GM23338 (cell line): ENCODE data around the gene PHACTR1. TPM values are rescaled to one million over a fixed set of nuclear protein-coding genes. Genes with fewer than 3 reads are reported as not detected.

Experiments
- ATAC-seq: fragments of 200-7000 bp; cut with Tn5 transposase; 3 replicates; pipeline ENCODE4 v1.9.1; 2020
- DNase-seq: peaks from one replicate; pipeline ENCODE4 v3.0.0-alpha.2; 2015; ENCODE audit warnings: low spot score
- H2AFZ ChIP-seq: fragments of 200-600 bp; sonication (generic); 2 replicates; pipeline ENCODE4 v1.8.0; 2016; ENCODE audit warnings: antibody characterized with exemption, mild to moderate bottlenecking, moderate library complexity
- H3F3A ChIP-seq: fragments of 200-600 bp; sonication (generic); replicated peaks from 2 replicates; pipeline ENCODE4 v1.8.0; 2017; ENCODE audit warnings: antibody characterized with exemption, mixed run types, low read depth
- H3K27ac ChIP-seq: fragments of 200-600 bp; sonication (generic); 2 replicates; pipeline ENCODE4 v1.6.1; 2016; ENCODE audit warnings: low read depth
- H3K27me3 ChIP-seq: fragments of 200-600 bp; sonication (generic); 2 replicates; pipeline ENCODE4 v1.8.0; 2016; ENCODE audit warnings: mild to moderate bottlenecking, mixed run types, moderate library complexity; ENCODE audit not compliant: insufficient read depth
- H3K36me3 ChIP-seq: fragments of 200-600 bp; sonication (generic); 2 replicates; pipeline ENCODE4 v1.8.0; 2016; ENCODE audit warnings: mild to moderate bottlenecking; ENCODE audit not compliant: insufficient read depth
- H3K4me1 ChIP-seq: fragments of 200-600 bp; sonication (generic); 2 replicates; pipeline ENCODE4 v1.8.0; 2016; ENCODE audit warnings: mild to moderate bottlenecking, moderate library complexity; ENCODE audit not compliant: insufficient read depth
- H3K4me2 ChIP-seq: fragments of 200-600 bp; sonication (generic); 2 replicates; pipeline ENCODE4 v1.7.1; 2017; ENCODE audit warnings: mixed run types
- H3K4me3 ChIP-seq: fragments of 200-600 bp; sonication (generic); 2 replicates; pipeline ENCODE4 v1.6.1; 2016; ENCODE audit warnings: mixed run types
- H3K79me2 ChIP-seq: fragments of 200-600 bp; sonication (generic); replicated peaks from 2 replicates; pipeline ENCODE4 v1.8.0; 2017; ENCODE audit warnings: mild to moderate bottlenecking; ENCODE audit not compliant: insufficient read depth
- H3K9me2 ChIP-seq: fragments of 200-600 bp; sonication (generic); 2 replicates; pipeline ENCODE4 v1.8.0; 2017; ENCODE audit not compliant: insufficient read depth
- H4K20me1 ChIP-seq: fragments of 200-600 bp; sonication (generic); replicated peaks from 2 replicates; pipeline ENCODE4 v1.8.0; 2017; ENCODE audit warnings: mild to moderate bottlenecking; ENCODE audit not compliant: insufficient read depth
- H3K27ac Mint-ChIP-seq: 2 replicates; pipeline ENCODE4 v1.8.0; 2020; ENCODE audit warnings: inconsistent platforms, mild to moderate bottlenecking, moderate library complexity, mixed read lengths
- H3K27me3 Mint-ChIP-seq: 3 replicates; pipeline ENCODE4 v1.8.0; 2022; ENCODE audit warnings: low read depth, mild to moderate bottlenecking, moderate library complexity, mixed read lengths, inconsistent platforms; ENCODE audit not compliant: insufficient read depth, poor library complexity
- H3K36me3 Mint-ChIP-seq: 3 replicates; pipeline ENCODE4 v1.8.0; 2021; ENCODE audit warnings: low read depth, mild to moderate bottlenecking, inconsistent platforms, moderate library complexity, mixed read lengths
- H3K4me1 Mint-ChIP-seq: 3 replicates; pipeline ENCODE4 v1.8.0; 2020; ENCODE audit warnings: mild to moderate bottlenecking, inconsistent platforms, mixed read lengths
- H3K4me3 Mint-ChIP-seq: 3 replicates; pipeline ENCODE4 v1.8.0; 2021; ENCODE audit warnings: moderate library complexity, mild to moderate bottlenecking, inconsistent platforms, mixed read lengths
- H3K9me3 Mint-ChIP-seq: 3 replicates; pipeline ENCODE4 v1.8.0; 2020; ENCODE audit warnings: moderate library complexity, mild to moderate bottlenecking, inconsistent platforms, mixed read lengths
- CREB1 ChIP-seq: fragments of 250-450 bp; sonication (Bioruptor Pico); IDR thresholded peaks from 2 replicates; pipeline ENCODE4 v1.5.0; 2020; ENCODE audit warnings: low read depth, mild to moderate bottlenecking, moderate library complexity
- EZH2 ChIP-seq: fragments of 200-600 bp; sonication (generic); IDR thresholded peaks from one replicate; pipeline ENCODE4 v1.8.0; 2017; ENCODE audit warnings: antibody characterized with exemption, mild to moderate bottlenecking, low read depth; ENCODE audit not compliant: unreplicated experiment
- EZH2phosphoT487 ChIP-seq: fragments of 200-600 bp; sonication (generic); IDR thresholded peaks from one replicate; pipeline ENCODE4 v1.8.1; 2018; ENCODE audit warnings: antibody characterized with exemption; ENCODE audit not compliant: unreplicated experiment
- JUNB ChIP-seq: IDR thresholded peaks from one replicate; pipeline ENCODE4 v1.6.1; 2016; ENCODE audit warnings: antibody characterized with exemption; ENCODE audit not compliant: unreplicated experiment
- NANOG ChIP-seq: IDR thresholded peaks from 2 replicates; pipeline ENCODE4 v1.6.1; 2016; ENCODE audit warnings: antibody characterized with exemption, borderline replicate concordance
- POLR2AphosphoS5 ChIP-seq: IDR thresholded peaks from 2 replicates; pipeline ENCODE4 v1.6.1; 2016; ENCODE audit warnings: antibody characterized with exemption, low read depth
- ZNF114 ChIP-seq: fragments of 250-450 bp; sonication (Bioruptor Pico); IDR thresholded peaks from 2 replicates; pipeline ENCODE4 v1.5.0; 2020; ENCODE audit warnings: mild to moderate bottlenecking, moderate library complexity
- polyA plus RNA-seq: library from polyadenylated mRNA; unstranded; fragments of >200 nt; fragmentation: Nextera tagmentation; extraction: Ambion mirVana; gene quantifications from 2 replicates; pipeline ENCODE4 v1.2.1, GENCODE V29; 2016
- total RNA-seq: library from RNA; depleted of rRNA; stranded (reverse); fragments of >200 nt; shearing (Covaris generic); gene quantifications from 2 replicates; pipeline ENCODE4 v1.2.3, GENCODE V29; 2014
- TF ChIP-seq, protein P1 (sequence below), 2 experiments: fragments of 200-600 bp in 1 of 2; sonication (generic) in 1 of 2; conservative IDR thresholded peaks; 2 replicates each; pipeline versions ENCODE4 v1.5.1 to v1.6.1; 2016 to 2017; ENCODE audit warnings: antibody characterized with exemption in 2 of 2, low read depth in 2 of 2, mild to moderate bottlenecking in 2 of 2, moderate library complexity in 1 of 2
- TF ChIP-seq, protein P2 (sequence below): IDR thresholded peaks from one replicate; pipeline ENCODE4 v1.6.1; 2018; ENCODE audit warnings: antibody characterized with exemption; ENCODE audit not compliant: unreplicated experiment
- TF ChIP-seq, protein P3 (sequence below): IDR thresholded peaks from 2 replicates; pipeline ENCODE4 v1.6.1; 2016; ENCODE audit warnings: antibody characterized with exemption

PHACTR1 gene
- total and polyA plus RNA-seq, 2 experiments from 2014 or later = 5.9 to 19.3 TPM

DNA sequence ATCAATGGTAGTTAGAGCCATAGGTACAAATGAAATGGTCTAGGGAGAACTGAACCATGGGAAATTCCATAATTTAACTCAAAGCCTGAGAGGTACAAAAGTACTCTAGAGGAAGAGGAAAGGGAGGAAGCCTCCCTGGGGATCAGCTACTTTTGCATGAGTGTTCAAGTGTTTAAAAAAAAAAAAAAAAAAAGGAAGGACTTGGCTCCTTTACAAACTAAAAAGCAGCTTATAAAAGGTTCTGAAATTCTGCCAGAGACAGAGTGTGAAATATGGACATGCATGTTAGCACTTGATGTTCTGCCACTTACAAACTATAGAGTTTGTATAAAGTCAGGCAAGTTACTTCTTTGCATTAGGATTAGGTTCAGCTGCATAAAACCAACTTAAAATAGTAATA, 321.7 kb downstream of the PHACTR1 start:
- Histone ChIP-seq H4K20me1 (no peaks in the 10 kb centered on the region), H3K27me3 (no peaks in the 10 kb centered on the region), H3K4me1 (no peaks in the 10 kb centered on the region), H3K9me2 (0 out of 2 replicates have a peak, but pooled peaks cover 3% of the 10 kb centered on the region), H3K4me3 (no peak overlapping the region), H2AFZ (no peak overlapping the region), H3F3A (no peaks in the 10 kb centered on the region), H3K27ac (no peak overlapping the region), H3K4me2 (no peak overlapping the region), H3K79me2 (no peaks in the 10 kb centered on the region), H3K36me3 (no peaks in the 10 kb centered on the region)
- Mint-ChIP-seq H3K36me3 (no peaks in the 10 kb centered on the region), H3K9me3 (no peaks in the 10 kb centered on the region), H3K4me3 (no peak overlapping the region), H3K27me3 (peaks cover 1% of the 10 kb centered on the region), H3K4me1 (peaks cover 3% of the 10 kb centered on the region; the same call in 2 of the 3 replicates), H3K27ac (no peak overlapping the region)
- ATAC-seq = no peak
- TF ChIP-seq, protein P1, sequence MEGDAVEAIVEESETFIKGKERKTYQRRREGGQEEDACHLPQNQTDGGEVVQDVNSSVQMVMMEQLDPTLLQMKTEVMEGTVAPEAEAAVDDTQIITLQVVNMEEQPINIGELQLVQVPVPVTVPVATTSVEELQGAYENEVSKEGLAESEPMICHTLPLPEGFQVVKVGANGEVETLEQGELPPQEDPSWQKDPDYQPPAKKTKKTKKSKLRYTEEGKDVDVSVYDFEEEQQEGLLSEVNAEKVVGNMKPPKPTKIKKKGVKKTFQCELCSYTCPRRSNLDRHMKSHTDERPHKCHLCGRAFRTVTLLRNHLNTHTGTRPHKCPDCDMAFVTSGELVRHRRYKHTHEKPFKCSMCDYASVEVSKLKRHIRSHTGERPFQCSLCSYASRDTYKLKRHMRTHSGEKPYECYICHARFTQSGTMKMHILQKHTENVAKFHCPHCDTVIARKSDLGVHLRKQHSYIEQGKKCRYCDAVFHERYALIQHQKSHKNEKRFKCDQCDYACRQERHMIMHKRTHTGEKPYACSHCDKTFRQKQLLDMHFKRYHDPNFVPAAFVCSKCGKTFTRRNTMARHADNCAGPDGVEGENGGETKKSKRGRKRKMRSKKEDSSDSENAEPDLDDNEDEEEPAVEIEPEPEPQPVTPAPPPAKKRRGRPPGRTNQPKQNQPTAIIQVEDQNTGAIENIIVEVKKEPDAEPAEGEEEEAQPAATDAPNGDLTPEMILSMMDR (conservative IDR thresholded peaks at IDR 0.05; ENCODE audit: low read depth in 2 of 2) = no peak
- TF ChIP-seq JUNB (no peak), NANOG (no peak), EZH2phosphoT487 (no peak), POLR2AphosphoS5 (no peak), ZNF114 (CRISPR knock-in tag) (no peak), CREB1 (no peak), EZH2 (no peak)
- TF ChIP-seq, protein P2, sequence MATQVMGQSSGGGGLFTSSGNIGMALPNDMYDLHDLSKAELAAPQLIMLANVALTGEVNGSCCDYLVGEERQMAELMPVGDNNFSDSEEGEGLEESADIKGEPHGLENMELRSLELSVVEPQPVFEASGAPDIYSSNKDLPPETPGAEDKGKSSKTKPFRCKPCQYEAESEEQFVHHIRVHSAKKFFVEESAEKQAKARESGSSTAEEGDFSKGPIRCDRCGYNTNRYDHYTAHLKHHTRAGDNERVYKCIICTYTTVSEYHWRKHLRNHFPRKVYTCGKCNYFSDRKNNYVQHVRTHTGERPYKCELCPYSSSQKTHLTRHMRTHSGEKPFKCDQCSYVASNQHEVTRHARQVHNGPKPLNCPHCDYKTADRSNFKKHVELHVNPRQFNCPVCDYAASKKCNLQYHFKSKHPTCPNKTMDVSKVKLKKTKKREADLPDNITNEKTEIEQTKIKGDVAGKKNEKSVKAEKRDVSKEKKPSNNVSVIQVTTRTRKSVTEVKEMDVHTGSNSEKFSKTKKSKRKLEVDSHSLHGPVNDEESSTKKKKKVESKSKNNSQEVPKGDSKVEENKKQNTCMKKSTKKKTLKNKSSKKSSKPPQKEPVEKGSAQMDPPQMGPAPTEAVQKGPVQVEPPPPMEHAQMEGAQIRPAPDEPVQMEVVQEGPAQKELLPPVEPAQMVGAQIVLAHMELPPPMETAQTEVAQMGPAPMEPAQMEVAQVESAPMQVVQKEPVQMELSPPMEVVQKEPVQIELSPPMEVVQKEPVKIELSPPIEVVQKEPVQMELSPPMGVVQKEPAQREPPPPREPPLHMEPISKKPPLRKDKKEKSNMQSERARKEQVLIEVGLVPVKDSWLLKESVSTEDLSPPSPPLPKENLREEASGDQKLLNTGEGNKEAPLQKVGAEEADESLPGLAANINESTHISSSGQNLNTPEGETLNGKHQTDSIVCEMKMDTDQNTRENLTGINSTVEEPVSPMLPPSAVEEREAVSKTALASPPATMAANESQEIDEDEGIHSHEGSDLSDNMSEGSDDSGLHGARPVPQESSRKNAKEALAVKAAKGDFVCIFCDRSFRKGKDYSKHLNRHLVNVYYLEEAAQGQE = no peak
- TF ChIP-seq, protein P3, sequence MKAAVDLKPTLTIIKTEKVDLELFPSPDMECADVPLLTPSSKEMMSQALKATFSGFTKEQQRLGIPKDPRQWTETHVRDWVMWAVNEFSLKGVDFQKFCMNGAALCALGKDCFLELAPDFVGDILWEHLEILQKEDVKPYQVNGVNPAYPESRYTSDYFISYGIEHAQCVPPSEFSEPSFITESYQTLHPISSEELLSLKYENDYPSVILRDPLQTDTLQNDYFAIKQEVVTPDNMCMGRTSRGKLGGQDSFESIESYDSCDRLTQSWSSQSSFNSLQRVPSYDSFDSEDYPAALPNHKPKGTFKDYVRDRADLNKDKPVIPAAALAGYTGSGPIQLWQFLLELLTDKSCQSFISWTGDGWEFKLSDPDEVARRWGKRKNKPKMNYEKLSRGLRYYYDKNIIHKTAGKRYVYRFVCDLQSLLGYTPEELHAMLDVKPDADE = no peak
- DNase-seq = no peak

DNA sequence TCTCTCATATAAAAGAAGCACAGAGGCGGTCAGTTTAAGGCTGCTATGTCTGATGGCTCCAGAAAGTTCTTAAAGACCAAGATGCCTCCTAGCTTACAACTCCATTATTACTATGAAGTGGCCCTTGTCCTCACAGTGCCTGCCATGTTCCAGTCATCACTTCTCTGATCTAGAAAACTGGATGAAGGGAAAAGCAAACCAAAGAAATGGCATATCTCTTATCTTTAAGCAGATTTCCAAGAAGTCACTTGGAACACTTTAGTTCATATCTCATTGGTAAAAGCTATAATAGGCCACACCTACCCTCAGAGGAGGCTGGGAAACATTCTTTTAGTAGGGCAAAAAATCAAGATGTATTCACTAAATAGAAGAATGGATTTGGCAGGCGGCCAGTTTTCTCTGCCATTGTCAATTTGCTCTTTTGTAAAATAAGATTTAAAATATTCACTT, 322.2 kb downstream of the PHACTR1 start:
- no peak overlapping the region for H3K27ac ChIP-seq
- H3K27me3 ChIP-seq = no peaks in the 10 kb centered on the region
- no peaks in the 10 kb centered on the region for H3K79me2 ChIP-seq
- no peak overlapping the region for H3K4me3 ChIP-seq
- H3K36me3 ChIP-seq = no peaks in the 10 kb centered on the region
- no peak overlapping the region for H2AFZ ChIP-seq
- H3K4me3 Mint-ChIP-seq = no peak overlapping the region
- H3K9me2 ChIP-seq = 0 out of 2 replicates have a peak, but pooled peaks cover 3% of the 10 kb centered on the region
- no peaks in the 10 kb centered on the region for H3K9me3 Mint-ChIP-seq
- H4K20me1 ChIP-seq = no peaks in the 10 kb centered on the region
- peaks cover 1% of the 10 kb centered on the region for H3K27me3 Mint-ChIP-seq
- H3K4me1 Mint-ChIP-seq = peaks cover 3% of the 10 kb centered on the region; the same call in 2 of the 3 replicates
- no peak overlapping the region for H3K27ac Mint-ChIP-seq
- no peaks in the 10 kb centered on the region for H3K4me1 ChIP-seq
- no peaks in the 10 kb centered on the region for H3F3A ChIP-seq
- DNase-seq (no peak), ATAC-seq (no peak)
- no peaks in the 10 kb centered on the region for H3K36me3 Mint-ChIP-seq
- H3K4me2 ChIP-seq = no peak overlapping the region
- TF ChIP-seq CREB1 = no peak
- TF ChIP-seq EZH2 = no peak
